ACHN (cell line): ENCODE data around the gene OR5K1.

Experiments used
- DNase-seq: peaks from one replicate; pipeline ENCODE4 v3.0.0-alpha.2; 2015
- in situ Hi-C: cut with HindIII; loops from 2 replicates; pipeline ENCODE4 v1.10.0; 2017; ENCODE audit warnings: low sequenced_read_pairs, low pct_ligation_motif_present, low pct_unique_long_range_greater_than_20kb

OR5K1 gene

DNA sequence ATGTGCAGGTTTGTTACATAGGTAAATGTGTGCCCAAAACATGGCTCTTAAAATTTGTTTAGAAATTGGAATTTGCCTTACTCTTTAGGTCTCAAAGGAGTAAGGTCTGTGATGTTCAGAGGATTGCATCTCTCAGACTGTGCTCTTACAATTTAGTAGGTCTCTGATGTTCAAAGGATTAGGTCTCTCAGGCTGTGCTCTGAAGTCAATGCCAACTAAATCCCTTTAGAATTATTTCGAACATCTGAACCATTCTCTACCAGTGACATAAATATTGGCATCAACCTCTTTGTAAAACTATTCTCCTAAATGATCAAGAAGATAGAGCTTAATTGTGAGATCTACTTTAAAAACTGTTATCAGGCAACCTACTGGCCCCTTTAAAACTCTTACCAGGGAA, at the start of gene OR5K1:
TSS of gene OR5K1 (plus strand) at position 301 of the 400 bp plus-strand sequence. CDS start 6,376 bp downstream, outside the sequence.
- DNase-seq: no peak
- in situ Hi-C loops: no loop called here

DNA sequence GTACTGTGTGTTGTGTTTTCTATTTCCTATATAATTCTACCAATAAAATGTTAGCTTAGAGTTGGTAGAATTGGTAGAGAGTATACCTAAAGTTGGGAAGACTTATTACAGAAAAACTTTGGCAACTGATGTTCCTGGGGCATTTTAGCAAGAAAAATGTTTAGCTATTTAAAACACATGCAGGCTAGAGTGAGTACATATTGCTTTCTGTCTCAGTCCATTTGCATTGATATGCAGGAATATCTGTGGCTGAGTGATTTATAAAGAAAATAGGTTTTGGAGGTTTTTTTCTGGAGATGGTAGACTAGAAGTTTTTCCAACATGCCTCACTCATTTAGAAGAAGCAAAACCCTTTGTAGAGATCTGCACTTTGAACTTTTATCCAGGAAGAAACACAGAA, 30.4 kb upstream of the OR5K1 start:
- in situ Hi-C loops: no loop called here
- DNase-seq: no peak

DNA sequence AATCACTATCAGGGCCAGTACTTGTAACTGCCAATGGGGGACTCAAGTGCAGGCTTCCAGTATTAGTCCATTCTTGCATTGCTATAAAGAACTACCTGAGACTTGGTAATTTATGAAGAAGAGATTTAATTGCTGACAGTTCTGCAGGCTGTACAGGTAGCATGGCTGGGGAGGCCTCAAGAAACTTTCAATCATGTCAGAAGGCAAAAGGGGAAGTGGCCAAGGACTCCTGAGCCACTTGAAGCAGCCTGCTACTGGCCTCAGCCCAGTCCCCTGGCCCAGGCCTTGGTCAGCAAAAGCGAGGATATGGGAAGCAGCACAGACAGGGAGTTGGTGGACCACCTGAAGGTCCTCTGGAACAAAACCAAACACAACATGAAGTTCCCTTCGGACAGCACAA, 29.2 kb upstream of the OR5K1 start:
- DNase-seq: no peak
- in situ Hi-C loops: no loop called here

DNA sequence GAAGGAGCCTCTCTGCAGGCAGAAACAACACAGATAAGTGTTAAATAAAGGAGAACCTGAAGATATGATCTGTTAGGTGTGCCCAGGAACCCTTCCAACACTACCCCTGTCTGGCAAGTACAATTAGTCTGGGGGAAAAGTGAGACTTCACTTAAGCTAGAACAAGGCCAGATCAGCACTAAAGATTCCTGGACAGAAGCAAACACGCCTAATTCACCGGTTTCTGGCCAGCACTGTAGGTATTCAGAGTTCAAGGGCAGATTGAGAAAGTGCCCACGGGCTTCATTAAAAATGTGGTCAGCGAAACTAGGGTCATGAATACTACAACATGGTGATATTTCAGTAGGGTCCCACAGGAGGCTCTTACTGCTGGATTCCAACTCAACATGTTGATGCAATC, 28.6 kb upstream of the OR5K1 start:
- in situ Hi-C loops: no loop called here
- DNase-seq: no peak

DNA sequence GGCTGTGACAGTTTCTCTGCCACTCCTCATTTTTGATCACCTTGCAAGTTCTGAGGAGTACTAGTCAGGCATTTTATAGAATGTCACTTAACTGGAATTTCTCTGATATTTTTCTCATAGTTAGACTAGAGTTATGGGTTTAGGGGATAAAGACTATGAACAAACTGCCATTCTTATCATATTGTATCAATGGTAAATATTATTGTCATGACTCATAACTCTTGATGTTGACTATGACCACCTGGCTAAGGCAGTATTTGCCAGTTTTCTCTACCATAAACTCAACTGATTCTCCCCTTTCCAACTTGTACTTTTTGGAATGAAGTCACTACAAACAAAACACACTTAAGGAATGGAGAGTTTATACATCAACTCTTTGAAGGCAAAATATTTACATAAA, 22.7 kb upstream of the OR5K1 start:
- no peak for DNase-seq

DNA sequence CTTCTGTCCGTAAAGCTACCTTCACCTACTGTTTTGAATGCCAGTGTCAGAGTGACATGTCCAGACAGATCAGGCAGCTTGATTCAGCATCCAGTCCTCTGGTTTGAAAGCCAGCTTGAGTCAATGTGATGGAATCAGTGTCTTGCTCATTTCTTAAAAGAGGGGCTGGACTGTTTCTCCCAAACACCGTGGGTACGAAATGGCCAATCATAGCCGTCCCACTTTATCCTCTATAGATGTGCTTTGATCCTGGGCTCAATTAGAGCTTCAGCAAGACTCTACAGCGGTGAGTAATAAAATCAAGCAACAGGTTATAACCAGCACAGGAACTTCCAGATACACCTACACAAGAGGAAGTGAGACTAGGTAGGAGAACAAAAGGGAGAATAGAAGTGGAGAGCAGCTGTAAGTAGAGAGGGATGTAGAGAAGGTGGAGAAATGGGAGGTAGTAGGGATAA, 17.0 kb upstream of the OR5K1 start:
- in situ Hi-C loops: no loop called here
- DNase-seq: no peak

More for the DNA sequence above, 22.7 kb upstream of the OR5K1 start:
- in situ Hi-C loops: no loop called here

DNA sequence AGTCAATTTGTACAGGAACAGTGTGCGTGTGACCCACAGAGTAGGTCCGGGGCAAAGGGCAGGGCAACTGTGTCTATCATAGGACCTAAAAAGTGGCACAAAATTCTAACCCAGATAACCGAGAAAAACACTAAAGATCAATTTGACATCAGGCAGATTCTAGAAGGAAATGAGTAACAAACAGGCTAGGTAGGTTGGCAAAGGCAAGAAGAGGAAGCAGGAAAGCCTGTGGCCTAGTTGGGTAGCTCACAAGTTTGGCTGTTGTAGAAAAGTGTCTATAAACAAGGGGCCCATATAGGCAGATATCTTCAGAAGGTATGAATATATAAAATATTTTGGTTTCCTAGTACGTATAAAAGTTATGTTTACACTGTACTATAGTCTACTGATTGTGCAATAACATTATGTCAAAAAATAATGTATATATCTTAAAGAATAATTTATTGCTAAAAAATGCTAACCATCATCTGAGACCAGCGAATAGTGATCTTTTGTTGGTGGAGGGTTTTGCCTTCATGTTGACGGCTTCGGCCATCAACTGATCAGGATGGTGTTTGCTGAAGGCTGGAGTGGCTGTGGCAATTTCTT, 13.3 kb upstream of the OR5K1 start:
- in situ Hi-C loops: no loop called here
- no peak for DNase-seq

DNA sequence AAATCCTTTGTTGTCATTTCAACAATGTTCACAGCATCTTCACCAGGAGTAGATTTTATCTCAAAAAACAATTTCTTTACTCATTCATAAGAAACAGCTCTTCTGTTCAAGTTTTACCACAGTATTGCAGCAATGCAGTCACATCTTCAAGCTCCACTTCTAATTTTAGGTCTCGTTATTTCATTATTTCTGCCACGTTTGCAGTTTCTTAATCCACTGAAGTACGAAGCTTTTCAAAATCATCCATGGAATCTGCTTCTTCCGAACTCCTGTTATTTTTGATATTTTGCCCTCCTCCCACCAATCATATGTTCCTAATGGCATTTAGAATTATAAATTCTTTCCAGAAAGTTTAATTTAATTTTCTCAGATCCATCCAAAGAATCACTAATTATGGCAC, 12.6 kb upstream of the OR5K1 start:
- no peak for DNase-seq
- in situ Hi-C loops: no loop called here

DNA sequence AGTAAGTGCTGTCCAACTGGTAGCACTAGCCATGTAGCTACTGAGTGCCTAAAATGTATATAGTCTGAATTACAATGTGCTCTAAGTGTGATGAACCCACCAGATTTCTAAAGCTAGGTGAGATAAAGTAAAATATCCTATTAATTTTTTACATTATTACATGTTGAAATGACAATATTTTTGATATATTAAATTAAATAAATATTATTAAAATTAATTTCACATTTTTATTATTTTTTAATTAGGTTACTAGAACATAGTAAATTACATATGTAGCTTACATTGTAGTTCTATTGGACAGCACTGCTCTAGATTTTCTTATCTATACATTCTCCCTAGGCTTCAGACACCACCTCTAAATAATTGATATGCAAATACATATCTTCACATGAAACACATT, 9.2 kb upstream of the OR5K1 start:
- in situ Hi-C loops: no loop called here
- DNase-seq: no peak

DNA sequence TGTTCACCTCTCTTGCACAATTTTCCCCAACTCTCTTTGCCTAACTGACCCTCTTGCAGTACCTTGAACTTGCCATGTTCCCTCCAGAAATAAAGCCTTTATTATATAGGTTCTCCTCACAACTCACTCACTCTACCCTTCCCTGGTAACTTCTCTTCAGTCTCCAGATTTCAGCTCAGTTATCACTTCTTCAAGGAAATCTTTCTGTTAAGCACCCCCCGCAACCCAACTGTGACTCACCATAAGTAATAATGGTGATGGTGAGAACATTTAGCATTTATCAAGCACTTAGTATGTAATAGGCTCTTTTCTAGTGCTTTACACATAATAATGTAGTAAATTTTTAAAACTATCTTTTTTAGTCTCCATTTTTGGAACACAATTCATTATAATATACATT, 8.1 kb upstream of the OR5K1 start:
- DNase-seq: no peak
- in situ Hi-C loops: no loop called here

DNA sequence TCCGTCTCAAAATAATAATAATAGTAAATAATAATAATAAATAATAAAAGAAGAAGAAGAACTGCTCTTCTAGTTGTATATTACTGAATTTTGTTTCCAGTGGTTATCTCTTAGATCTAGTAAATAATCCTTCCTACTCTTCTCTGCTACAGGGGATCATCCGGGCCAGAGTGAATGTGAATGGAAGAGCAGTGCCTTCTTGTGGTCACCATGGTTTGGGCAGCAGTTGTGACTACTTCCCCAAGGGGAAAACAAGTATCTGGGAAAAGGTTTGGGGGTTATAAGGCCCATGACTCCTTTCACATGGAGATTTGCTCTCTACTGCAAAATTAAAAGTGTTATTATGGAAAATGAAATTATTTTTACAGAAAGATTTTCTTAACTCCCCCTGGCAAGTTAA, 5.5 kb upstream of the OR5K1 start:
- in situ Hi-C loops: no loop called here
- DNase-seq: no peak

DNA sequence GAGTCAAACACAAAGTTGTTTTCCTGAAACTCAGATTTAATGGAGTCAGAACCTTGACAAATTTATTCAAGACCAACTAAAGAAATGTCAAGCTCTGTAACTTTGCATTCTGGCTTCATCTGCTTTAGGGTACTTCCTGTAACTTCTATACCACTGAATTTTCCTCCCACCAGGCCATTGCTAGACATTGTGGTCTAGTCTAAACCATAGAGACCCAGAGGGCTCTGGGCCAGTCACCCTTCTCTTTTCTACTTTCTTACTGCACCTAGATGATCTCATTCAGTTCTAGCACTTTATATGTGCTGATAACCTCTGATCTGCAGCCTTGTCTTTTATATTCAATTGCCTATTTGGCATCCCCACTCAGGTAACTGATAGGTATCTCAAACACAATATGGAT, 2.8 kb upstream of the OR5K1 start:
- no peak for DNase-seq
- in situ Hi-C loops: no loop called here

DNA sequence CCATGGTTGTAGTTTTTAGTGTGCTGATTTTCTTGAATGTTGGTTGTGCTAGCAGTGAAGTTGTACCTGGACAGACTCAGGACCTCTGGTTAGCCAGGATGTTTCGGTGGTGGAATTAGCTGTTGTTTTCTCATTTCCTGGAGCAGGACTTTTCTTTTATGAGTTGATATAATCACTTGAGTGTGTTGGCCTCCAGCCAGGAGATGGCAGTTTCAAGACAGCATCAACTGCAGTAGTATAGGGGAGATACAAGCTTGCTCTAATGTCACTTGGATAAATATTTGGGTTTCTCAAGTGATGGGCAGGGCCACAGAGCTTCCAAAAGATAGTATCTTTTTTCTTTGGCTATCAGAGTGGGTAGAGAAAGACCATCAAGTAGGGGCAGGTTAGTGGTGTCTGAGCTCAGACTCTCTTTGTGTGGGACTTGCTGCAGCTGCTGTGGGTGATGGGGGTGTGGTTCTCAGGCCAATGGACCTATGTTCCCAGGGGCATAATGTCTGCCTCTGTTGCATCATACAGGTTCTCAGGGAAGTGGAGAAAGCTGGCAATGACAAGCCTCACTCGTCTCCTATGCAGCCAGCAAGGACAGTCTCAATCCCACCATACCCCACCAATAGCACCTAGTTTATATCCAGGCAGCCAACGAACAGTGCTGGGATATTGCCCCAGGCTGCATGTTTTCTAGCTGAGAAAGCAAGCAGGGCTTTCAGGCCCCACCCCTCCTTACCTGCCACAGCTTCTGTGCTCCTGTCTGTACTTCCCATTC, 19.9 kb downstream of the OR5K1 start:
- in situ Hi-C loops: no loop called here
- no peak for DNase-seq

DNA sequence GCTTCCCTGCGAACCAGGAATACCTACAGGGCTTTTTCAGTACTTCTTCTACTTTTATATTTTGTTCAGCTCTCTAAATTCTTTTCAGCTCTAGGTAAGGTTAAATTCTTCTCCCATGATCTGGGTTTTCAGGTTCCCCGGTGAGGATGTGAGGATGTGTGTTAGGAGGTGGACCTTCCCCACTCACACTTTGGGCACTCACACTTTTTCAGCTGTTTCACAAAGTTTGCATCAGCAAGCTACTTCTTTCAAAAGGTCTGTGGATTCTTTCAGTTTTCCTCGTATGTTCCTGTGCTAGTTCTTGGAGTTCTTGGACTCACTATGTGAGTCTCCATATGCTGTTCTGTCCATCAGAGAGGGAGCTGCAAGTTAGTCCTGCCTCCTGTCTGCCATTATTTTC, 20.6 kb downstream of the OR5K1 start:
- in situ Hi-C loops: no loop called here
- no peak for DNase-seq

DNA sequence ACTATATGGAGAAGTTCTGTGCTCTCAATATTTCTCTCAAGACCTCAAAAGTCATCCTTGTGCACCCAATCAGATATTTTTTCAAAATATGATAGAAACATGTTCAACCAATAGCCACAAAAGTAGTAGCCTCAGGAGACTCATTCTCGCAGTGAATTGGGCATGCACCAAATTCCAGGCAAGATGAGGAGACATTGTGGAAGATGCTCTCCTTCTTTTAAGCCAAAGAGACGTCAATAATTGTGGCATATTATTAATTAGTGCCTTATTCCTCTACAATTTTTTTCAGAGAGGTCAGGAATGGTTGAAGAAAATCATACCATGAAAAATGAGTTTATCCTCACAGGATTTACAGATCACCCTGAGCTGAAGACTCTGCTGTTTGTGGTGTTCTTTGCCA, 34.4 kb downstream of the OR5K1 start, which contains the start of gene OR5K2:
TSS of gene OR5K2 (plus strand) at position 301 of the 400 bp plus-strand sequence. CDS start at position 301, 0 bp downstream.
- no peak for DNase-seq
- in situ Hi-C loops: no loop called here

DNA sequence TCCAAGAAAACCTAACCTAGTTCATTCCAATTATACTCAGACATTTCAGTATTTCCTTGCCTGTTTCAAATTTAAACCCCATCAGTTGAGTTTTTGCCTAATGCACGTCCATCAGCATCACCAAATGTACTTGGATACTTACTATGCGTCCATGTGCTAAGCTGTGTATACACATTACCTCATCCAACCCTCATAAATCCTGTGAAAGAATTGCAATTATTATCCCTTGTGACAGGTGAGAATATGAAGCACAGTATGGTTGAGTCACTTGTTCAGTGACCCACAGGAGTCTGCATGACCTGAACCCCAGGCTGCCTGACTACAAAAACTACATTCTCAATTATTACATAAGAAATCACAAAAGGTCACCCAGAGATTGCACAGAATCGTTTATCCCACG, 37.0 kb downstream of the OR5K1 start:
- in situ Hi-C loops: no loop called here
- DNase-seq: no peak

DNA sequence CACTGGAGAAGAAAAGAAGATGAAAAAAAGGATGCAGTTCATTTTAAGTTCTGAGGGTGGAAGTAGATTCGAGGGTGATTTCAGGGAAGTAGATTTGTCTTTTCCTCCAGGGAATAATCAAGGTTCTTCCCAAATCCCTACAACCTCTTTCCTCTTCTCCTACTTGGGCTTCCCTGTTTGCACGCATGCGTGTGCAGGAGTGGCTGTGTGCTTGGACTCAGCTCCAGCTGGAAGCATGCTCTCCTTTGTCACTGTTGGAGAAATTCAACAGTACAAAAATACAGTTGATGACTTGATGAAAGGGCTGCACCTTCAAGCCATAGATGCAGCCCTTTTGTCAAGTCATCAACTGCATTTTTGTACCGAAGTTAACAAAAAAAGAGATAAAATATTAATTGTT, 38.3 kb downstream of the OR5K1 start:
- no peak for DNase-seq
- in situ Hi-C loops: no loop called here

DNA sequence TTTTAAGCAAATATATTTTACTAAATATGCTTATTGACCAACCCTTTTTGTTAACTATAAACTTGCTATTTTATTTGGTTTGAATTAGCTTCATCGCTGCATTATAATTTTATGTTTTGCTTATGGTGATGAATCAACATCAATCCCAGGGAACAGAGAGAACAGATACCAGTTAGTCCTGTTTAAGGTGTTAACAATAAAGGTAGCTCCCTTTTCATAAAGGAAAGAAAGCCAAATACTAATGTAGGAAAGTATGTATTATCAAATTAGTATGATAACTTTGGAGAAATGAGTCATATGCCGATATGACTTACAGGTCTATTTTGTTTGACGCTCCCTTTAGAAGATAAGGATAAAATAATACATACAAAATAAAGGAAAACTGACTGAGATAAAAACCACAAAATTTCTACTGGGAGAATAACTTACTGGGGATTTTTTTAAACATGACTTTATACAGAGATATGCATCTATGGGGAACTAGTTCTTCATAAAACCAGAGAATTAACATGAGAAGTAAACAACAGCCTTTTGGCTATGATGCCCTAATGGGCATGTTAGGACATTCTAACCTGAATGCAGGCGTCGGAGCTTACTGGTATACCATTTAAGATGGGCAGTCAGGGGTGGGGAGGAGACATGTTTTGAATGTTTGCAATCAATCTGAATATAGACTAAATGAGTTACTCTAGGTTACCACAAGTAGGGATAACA, 39.0 kb downstream of the OR5K1 start:
- in situ Hi-C loops: no loop called here
- no peak for DNase-seq

DNA sequence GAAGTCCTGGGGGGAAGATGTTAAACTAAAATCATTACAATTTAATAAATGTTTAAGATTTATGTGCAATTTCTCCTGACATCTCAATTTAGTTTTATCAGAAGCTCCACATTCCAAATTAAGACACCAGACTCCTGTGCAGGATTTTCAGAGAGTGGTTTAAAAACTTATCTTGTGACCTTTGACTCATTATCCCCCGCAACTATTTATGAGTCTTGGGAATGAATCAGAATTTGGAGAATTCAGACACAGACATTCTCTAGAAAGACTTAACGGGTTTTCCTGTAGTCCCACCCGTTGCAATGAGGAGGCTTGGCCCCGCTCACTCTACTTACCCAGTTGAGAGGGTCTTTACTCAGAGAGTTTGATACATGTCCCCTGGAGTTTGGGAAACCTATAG, 41.5 kb downstream of the OR5K1 start:
- no peak for DNase-seq
- in situ Hi-C loops: no loop called here

DNA sequence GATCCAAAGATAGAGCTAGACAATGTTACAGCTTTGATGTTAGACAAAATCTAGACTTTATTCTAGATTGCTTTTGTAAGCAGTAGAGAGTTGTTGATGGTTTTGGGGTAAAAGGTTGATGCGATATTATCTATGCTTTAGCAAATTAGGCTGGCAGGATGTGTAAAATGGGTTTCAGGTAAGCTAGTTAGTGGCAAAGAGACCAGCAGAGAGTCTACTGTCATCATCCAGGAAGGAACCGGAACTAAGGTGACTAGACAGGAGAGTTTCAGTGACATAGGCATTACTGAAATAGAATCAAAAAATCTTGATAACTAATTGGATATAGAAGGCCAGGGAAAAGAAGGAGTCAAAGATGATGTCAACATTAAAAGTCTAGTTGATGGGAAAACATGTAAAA, 45.6 kb downstream of the OR5K1 start:
- DNase-seq: no peak
- in situ Hi-C loops: no loop called here
